Measurements from ENCODE around the gene IMPDH1.

DNA sequence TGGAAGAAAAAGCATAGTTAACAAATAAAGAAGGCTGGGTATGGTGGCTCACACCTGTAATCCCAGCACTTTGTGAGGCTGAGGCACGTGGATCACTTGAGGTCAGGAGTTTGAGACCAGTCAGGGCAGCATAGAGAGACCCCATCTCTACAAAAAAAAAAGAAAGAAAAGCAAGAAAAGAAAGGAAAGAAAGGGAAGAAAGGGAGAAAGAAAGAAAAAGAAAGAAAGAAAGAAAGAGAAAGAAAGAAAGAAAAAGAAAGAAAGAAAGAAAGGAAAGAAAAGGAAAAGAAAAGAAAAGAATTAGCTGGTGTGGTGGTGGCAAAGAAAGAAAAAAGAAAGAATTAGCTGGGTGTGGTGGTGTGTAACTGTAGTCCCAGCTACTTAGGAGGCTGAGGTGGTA lies 42.8 kb upstream of the IMPDH1 start:
- TF ChIP-seq CTCF (IDR thresholded peaks at IDR 0.05), result no peak
- TF ChIP-seq POLR2A (IDR thresholded peaks at IDR 0.05), result no peak
- no peak for TF ChIP-seq POLR2AphosphoS5 (IDR thresholded peaks at IDR 0.05)

Measured in suprapubic skin (tissue), 4 donors.